CD4-positive, alpha-beta T cell treated with Interleukin-12 subunit alpha and Interleukin-12 subunit beta, for 1 hour (primary cell): Measurements from ENCODE around the gene APP.

Experiments
- DNase-seq: peaks from one replicate; pipeline ENCODE4 v3.0.0-alpha.2; 2020

APP gene

DNA sequence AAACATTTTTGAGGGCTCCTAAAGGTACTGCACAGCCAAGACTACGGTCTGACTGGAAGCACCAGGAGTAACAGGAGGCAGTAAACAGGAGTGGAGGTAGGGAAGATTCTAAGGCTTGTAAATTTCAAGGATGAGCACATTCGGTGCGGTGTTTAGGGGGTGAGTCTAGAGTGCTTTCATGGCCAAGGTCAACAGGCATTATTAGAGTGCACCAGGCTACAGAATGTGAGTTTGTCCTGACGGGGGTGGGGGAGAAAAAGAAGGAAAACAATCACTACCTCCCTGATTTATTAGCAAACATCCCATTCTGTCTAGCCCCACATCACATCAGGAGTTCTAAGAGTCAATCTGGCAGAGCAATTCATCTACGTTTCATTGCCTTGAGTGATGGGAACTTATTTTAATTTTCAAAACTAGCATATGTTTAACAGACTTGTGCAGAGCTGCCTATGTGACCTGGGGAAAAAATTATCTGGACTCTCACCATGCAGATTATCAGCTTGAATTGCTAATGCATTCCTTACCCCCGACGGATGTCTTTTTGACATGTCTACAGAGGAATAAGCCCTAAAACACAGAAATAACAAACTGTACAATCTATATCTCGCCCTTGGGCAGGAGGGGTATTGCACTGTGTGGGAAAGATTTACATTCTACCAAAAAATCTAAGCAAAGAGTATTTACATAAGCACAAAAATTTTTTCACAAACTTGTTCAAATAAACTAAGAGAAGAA, 45.0 kb downstream of the APP start:
- no peak for DNase-seq

DNA sequence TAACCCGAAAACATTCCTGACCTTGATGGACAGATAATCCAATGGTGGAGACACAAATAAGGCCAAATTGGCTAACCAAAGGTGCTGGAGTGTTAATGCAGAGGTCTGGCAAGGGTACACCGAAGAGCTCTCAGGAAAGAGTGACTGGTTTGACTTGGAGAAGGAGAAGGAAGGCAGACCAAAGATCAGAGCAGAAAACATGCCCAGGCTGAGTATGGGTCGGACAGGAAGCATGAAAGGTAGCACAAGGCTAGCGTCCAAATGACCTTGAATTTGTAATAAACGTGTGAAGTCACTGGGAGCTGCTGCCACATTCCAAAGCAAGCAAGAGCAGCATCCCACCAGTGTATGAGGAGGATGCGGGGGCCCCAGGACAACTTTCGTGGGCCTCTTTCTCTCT, 45.7 kb downstream of the APP start:
- no peak for DNase-seq

DNA sequence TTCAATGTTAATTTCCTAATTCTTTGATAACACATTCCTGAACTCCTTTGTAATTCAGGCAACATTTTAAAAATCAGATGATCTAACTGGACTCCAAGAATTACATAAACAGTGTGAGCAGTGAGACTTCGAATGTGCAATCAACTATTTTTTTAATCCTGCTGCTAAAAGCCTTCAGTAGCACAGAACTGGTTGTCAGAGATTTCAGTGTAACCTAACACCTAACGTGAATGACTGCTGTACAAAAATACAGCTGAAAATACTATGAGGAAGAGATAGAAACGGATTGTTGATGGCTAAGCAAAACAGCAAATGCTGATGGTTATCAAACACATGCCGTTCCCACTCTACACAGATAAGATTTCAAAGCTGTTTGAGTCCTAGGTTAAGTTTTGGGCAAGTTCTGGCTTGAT, 46.1 kb downstream of the APP start:
- DNase-seq = no peak

DNA sequence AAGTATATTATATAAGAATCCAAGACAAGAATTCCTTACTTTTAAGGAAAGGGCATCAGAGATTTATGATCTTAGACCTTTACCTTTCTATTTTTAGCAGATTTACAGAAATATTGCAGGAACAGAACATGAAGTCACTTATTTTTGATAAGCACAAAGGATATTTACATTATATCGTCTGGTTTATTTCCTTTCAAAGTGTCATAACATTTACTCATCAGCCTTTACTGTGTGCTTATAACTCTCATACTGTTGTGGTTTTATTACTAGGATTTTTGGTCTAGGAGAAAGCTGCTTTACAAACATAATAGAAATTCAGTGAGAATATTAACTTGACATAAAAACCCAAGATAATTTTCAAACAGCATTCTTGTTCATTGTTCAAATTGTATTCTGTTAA, 47.6 kb downstream of the APP start:
- DNase-seq = no peak

DNA sequence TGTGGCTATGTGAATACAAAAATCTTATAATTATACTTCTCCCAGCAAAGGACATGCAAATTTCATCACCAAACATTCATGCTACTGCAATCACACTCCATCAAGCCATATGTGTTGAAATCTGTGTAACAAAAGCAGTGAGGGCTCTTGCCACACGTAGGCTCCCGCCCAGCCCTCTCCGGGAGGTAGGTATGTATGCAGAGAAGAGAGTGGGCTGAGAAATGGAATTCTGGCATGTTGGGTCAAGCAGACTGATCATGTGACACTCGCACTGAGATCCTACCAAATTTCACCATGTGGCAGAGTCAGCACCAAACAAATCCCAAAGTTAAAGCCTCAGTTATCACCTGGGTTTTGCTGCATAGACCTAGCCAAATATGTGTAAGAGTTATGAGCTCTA, 49.7 kb downstream of the APP start:
- DNase-seq = no peak

DNA sequence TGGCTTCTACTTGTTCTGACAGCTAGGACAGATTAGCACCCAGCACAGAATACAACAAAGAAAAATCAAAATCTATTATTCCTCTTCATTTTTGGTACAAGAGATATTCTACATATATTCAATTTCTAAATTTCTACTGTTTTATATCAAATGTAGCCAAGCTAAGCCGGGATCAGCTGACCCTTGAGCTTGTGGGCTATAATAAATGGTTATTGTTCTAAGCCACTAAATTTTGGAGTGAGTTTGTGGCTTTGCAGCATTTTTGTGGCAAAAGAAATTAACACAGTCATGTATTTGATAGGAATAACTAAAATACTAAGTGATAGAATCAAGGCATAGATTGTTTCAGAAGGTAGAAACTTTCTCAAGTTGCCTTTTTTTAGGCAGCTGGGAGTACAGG, 50.7 kb downstream of the APP start:
- DNase-seq = no peak

DNA sequence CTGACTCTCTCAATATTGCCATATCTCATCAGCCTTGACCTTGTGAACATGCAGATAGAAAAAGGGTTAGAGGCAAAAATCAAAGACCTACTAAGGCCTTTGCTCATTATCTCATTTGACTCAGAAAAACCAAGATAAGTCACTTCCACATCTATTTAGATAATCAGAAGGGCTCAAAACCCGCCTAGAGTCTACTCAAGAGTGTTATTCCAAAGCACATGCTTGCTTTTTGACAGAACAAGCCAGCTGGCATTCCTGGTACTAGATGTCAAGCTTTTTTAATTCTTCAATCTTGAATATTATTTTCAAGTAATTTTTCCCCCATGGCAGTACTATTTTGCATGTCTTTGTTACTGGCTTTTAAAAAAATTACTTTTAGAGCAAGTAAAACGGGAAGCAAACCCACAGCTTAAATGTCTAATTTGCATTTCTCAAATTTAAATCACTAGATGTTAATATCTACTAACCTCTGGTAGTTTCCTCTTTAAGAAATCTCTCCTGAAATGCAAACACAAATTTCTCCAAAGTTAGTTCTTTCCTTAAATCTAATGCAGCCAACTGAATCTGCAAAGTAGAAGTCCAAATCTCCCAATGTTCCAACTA, 51.5 kb downstream of the APP start:
- no peak for DNase-seq

DNA sequence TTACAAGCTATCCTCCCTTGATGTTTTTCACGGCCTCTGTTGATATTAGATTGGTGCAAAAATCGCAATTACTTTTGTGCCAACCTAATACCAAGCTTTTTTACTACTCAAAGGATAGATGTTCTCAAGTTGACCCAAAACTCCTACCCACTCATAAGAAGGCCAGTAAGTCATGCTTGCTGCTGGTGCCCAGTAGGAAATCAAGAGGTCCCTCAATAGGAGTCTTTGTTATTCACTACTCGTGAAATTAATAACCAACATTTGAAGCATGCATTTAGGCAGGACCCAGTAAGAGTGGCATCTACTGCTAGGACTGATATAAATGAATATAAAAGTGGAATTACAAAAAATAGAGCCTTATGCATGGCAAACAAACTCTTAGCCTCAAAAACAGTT, 52.6 kb downstream of the APP start:
- no peak for DNase-seq

DNA sequence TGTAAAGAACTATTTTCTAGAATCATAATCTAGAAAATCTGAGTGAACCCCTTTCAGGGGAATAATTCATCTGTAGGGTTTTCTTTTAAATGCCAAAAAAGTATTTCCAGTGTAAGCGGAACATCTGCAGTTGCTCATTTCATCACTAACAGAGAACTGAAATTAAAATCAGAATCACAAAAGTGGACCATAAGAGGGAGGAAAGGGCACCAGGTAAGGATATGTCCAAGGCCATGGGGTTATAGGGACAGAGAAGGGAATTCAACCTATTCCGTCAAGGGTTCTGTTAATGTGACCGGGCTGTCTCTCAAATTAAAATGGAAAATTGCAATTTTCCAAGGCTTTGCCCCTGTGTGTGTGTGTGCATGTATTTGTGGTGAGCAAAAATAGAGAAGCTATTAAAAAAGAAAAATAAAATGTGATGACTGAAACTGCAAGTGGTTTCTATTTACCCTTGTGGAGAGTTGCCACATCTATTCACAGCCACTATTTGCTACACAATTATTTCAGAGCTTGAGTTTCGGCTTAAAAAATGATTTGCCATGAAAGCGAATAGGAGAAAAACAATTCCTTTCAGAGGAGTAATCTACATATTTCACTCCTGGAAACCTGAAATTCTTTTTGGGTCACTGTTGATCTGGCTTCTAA, 53.1 kb downstream of the APP start:
- no peak for DNase-seq

DNA sequence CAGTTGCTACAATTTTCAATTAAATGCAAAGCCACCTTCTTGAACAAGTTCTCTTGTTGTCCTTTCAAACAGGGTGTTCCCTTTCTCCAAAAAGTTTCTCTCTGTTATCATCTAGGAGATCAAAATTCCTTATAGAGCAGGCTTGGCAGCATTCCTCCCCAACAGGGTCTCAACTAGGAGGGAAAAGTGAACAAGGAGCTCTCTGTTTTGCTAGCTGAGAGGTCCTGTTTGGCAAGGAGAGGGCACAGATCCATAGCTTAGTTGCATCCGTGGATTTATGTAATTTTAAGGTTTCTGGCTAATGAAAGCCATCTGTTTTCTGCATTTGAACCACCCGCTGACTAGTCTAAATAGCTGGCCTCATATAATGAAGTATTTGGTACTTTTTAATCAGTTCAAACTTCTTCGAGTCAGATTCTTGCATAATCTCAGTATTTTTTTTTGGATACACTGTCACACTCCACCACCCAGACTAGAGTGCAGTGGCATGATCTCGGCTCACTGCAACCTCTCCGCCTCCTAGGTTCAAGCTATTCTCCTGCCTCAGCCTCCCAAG, 54.0 kb downstream of the APP start:
- no peak for DNase-seq

DNA sequence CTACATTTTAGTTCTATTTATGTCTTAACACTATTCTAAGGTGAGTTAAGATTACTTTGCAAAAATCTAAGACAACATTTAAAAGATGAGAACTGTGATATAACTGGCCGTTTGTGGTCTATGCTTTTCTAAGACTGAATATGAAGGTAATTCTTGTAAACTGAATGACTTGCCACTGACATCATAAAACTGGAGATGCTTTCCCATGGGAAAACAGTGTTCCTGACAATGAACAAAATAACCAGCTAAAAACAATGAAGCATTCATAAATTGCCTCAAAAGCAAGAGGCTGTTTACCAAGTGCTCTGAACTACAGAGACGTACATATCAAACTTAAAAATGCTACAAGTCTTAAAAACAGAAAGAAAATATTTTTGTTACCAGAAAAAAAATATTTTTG, 54.7 kb downstream of the APP start:
- no peak for DNase-seq

DNA sequence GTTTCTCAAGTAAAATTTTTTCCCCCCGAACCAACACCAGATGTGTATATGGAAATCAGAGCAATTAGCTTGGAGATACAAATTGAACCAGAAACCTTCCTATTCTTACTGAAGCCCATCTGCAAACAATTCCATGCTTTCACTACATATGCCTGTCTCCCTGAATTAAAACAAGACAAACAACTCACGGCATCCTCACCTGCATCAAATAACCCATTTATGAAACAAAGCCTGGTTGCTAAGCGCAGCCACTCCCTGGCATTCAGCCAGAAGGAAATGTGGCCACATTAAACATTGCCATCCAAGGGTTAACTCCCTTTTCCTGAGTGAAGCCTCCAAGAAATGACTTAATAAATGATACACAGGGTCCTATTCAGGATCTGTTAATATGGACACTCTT, 55.3 kb downstream of the APP start:
- no peak for DNase-seq

DNA sequence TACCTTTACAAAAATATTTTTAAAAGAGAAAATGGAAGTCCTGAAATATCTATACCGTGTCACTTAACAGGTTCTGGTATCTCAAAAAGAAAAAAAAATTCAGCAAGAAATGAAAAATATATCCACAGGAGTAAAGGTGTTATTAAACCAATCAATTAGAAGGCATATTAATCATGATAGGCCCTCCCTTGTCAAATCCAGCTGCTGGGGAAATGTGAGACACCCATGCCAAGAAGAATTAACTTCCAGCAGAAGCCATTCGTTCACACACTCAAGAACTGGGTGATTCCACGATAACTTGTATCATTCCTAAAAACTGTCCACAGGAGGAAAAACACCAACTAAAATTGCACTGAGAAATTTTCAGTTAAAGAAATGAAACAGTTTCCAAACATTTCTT, 57.6 kb downstream of the APP start:
- no peak for DNase-seq

DNA sequence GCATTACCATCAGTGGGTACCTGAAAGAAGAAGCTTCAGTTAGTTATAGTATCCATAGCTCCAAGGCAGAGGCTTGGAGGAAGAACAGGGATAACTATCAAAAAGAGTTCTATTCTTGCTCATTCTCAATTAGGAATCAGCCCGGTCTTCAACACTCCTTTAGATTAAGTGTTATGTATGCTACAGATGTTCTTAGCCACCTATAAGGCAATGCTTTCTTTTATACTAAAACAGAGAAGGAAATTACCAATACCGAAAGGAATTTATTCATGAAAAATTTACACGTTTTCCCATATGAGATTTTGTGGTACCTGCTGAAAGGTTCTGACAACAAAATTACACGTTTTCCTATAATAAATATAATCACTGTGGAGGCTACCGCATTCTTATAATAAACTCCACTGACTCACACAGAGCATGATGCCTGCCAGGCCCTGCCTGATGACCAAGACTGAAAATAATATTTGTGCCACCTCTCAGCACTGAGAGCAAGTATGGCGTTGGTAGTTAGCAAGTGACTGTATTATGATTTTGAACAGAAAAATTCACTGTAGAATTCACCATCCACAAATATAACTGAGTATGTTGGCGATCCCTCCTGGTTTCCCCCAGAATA, 58.3 kb downstream of the APP start:
- DNase-seq = no peak

DNA sequence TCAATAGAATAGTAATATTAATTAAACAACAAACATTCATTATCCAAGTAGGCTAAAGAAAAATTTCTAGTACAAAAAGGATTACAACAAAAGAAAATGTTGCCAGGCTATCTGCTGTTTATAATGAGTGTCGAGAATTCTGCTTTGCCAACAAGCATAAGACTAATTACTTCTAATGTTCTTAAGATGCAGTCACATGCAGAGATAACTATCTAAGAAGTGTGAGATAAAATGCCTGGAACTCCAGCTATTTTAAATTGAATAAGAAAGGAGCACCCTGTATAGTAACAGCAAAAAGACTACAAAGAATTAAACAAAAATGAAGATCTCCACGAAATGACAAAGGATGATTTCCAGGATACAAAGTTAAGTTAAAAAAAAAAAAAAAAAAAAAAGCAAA, 59.9 kb downstream of the APP start:
- DNase-seq = no peak

DNA sequence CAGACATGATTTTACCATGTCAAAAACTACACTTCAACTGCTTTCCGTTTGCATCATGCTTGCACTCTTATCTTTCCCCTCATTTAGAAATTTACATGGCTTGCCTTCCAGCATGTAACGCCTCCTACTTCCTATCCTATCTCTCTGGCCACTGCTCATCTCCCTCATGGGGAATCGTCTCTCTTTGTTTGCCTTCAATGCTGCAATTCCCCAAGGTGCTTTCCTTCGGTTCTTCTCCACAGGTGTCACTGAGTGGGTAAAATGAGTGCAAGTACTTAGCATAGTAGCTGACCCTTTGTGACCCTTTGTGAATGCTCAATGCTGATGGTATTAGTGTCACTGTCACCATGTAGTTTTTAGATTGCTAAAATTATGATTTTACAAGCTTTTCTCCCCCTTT, 63.1 kb downstream of the APP start:
- DNase-seq = no peak

DNA sequence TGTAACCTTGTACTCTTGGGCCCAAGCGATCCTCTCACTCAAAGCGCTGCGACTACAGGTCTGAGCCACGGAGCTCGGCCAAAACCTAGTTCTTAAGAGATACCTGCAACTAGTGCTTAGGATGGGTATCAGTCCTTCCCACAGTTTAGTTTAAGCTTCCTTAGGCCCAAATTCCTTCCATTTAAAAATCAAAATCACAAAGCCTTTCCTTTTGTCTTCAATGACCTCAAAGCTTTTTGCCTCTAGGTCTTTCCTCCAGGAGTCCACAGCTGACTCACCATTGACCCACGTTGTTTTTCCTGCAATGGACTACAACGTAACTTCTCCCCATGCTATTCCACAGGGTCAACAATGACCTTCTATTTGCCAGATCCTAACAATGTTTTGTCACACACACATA, 64.0 kb downstream of the APP start:
- no peak for DNase-seq

DNA sequence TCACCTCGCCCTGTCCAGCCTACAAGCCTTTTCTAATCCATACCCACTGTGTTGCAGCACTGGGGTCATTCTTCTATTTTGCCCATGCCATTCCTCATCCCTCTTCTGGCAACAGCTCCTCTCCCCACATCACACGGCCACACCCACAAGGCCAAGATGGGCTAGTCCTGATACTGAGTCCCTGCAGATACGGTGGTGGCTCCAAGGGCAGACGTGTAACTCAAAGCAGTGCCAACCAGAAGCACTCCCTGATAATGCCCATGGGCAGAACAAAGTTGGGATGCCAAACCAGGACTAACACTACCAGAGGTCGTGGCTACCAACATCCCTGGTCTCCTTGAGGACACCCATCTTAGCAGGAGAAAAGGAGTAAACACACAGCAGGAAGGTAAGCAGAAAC, 64.8 kb downstream of the APP start:
- no peak for DNase-seq

DNA sequence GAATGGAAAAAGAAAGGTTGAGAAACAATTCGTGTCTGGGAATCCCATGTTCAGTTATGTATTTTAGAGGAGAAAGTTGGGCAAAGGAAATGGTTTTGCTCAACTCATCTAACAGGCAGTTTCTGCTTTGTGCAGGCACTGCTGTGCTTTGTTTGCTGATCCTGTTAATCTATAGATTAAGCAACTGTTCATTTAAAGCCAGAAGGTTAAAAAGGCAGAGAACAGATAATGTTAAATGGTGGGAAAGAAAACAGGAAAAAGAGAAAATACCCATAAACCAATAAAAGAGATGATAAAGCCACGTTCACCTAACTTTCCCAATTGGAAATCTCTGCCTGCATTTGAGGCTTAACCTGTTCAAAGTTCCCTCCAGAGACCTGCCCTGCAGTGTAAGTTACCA, 70.0 kb downstream of the APP start:
- no peak for DNase-seq

DNA sequence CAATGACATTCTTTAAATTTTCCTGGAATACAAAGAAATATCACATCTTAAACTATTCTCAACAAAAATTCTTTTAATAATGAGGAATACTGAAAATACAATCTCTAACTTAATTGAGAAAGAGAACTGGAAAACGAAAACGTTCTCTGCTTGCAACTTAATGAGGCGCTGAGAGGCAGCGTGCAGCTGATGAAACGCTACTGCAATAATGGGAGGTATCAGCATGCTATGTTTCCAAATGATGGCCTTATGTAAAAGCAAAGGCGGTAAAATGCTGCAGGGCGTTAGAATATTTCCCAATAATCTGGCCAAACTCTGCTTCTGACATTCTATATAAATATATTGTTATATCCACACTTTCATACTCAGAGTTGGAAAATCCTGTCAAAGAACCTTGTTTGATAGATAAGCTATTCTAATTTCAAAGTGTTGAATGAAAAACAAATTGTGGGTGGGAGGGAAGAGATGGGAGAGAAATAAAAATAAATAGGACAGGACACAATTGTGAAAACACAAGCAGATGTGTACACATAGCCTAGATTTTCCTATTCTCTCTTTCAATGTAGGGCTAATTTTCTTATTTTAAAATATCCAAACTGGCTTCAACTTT, 70.9 kb downstream of the APP start:
- no peak for DNase-seq

DNA sequence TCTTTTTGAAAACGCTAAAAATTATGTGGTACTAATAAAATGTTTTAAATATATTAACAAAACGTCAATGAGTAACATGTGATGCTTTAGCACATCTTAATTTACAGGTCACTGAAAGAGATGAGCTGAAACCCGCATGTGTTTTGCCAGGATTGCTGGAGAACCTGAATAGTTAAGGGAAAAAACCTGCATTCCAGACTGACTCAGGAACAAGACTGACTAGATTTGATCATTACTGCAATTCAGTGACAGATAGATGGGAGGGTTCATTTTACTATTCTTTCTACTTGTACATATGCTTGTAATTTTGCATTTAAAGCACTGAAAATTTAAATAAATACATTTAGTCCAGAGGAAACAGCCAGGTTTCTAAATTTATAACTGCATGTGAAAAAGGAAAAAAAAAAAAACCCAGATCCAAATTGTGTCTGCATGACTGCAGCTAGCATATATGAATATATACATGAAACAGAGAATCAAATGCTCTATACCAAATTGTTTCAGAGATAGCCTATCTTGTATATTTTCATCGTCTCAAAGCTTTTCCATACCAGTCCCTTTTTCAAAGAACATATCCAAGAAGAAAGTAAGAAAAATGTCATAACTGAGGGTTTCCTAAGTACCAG, 71.7 kb downstream of the APP start:
- DNase-seq = no peak

DNA sequence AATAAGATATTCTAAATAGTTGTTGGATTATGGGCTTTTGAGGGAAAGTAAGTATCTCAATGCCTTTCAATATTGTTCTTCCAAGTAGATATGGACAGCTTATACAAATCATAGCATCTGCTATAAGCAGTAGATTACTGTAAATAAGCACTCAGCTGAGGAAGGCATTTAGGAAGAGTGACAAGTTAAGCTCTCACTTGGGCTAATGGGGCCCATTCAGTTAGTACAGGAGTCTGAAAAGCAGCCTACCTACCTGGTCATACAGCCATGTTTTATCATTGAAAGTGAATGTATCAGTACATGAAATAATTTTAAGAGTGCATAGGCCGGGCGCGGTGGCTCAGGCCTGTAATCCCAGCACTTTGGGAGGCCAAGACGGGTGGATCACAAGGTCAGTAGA, 73.1 kb downstream of the APP start:
- DNase-seq = no peak
